GM06990 (cell line): ENCODE measurements around the gene CNOT8.
"Not testable (repeated sequence)": the region's sequence is repeated elsewhere in the genome, so short reads cannot be mapped to it uniquely, and the experiment has no call there.

ENCODE experiments used
- DNase-seq: peaks from one replicate; pipeline ENCODE4 v3.0.0-alpha.2; 2011; ENCODE audit not compliant: insufficient read length; ENCODE audit errors: extremely low read depth
- H3K27me3 ChIP-seq: replicated peaks from 2 replicates; pipeline ENCODE4 v1.6.0; 2011; ENCODE audit warnings: low read length; ENCODE audit not compliant: control insufficient read depth, insufficient read depth
- H3K36me3 ChIP-seq: 2 replicates; pipeline ENCODE4 v1.5.1; 2011; ENCODE audit warnings: low read length; ENCODE audit not compliant: control insufficient read depth, insufficient read depth
- H3K4me3 ChIP-seq: replicated peaks from 2 replicates; pipeline ENCODE4 v1.5.1; 2011; ENCODE audit warnings: low read depth, mild to moderate bottlenecking, control low read depth, low read length
- CTCF ChIP-seq: IDR thresholded peaks from 2 replicates; pipeline ENCODE4 v1.5.1; 2011; ENCODE audit warnings: low read length, control low read depth, mild to moderate bottlenecking, inconsistent platforms; ENCODE audit not compliant: insufficient read depth, poor library complexity, severe bottlenecking

Gene CNOT8

GRCh38 chr5:154830219-154830595 lies 28.2 kb upstream of the CNOT8 start:
- no peak for TF ChIP-seq CTCF
- DNase-seq = no peak
- H3K27me3 ChIP-seq = no peaks in the 10 kb centered on the region
- peaks cover 8% of the 10 kb centered on the region; the same call in 1 of the 2 replicates for H3K36me3 ChIP-seq
- no peak overlapping the region for H3K4me3 ChIP-seq

GRCh38 chr5:154830596-154830995 lies 27.8 kb upstream of the CNOT8 start:
- no peak for DNase-seq
- peaks cover 8% of the 10 kb centered on the region; the same call in 1 of the 2 replicates for H3K36me3 ChIP-seq
- H3K27me3 ChIP-seq = no peaks in the 10 kb centered on the region
- no peak for TF ChIP-seq CTCF
- H3K4me3 ChIP-seq = no peak overlapping the region

- Histone ChIP-seq H3K4me3 (no peak overlapping the region), H3K36me3 (peaks cover 8% of the 10 kb centered on the region; the same call in 1 of the 2 replicates), H3K27me3 (no peaks in the 10 kb centered on the region)
- no peak for DNase-seq
- no peak for TF ChIP-seq CTCF
These were observed 27.0 kb upstream of the CNOT8 start for GRCh38 chr5:154831451-154831850.

GRCh38 chr5:154832804-154833203 lies 25.6 kb upstream of the CNOT8 start:
- H3K4me3 ChIP-seq, H3K36me3 ChIP-seq, DNase-seq, H3K27me3 ChIP-seq: not testable (repeated sequence)

GRCh38 chr5:154834053-154834452 lies 24.4 kb upstream of the CNOT8 start:
- peaks cover 5% of the 10 kb centered on the region; the same call in 1 of the 2 replicates for H3K36me3 ChIP-seq
- no peak overlapping the region for H3K4me3 ChIP-seq
- no peak for DNase-seq
- H3K27me3 ChIP-seq = no peaks in the 10 kb centered on the region
- TF ChIP-seq CTCF = no peak

GRCh38 chr5:154835701-154836052 lies 22.8 kb upstream of the CNOT8 start:
- H3K36me3 ChIP-seq, DNase-seq, H3K4me3 ChIP-seq, H3K27me3 ChIP-seq: not testable (repeated sequence)

- Histone ChIP-seq H3K36me3 (peaks cover 3% of the 10 kb centered on the region; the same call in 1 of the 2 replicates), H3K27me3 (no peaks in the 10 kb centered on the region), H3K4me3 (no peak overlapping the region)
- no peak for TF ChIP-seq CTCF
- DNase-seq = no peak
These were observed 22.2 kb upstream of the CNOT8 start for GRCh38 chr5:154836225-154836624.
